Mucosa of rectum (tissue), 2 donors: ENCODE results near the gene ARID4B.

ENCODE experiments used
- H3K27ac ChIP-seq, 2 donors: one replicate each; pipeline ENCODE4 v1.7.0; 2013; ENCODE audit warnings: inconsistent platforms in 2 of 2, low read depth in 2 of 2, low read length in 2 of 2
- H3K27me3 ChIP-seq, 2 donors: one replicate each; pipeline ENCODE4 v1.7.0; 2013; ENCODE audit warnings: low read length in 2 of 2; ENCODE audit not compliant: control insufficient read depth in 2 of 2, insufficient read depth in 2 of 2
- H3K36me3 ChIP-seq, 2 donors: one replicate each; pipeline ENCODE4 v1.7.0; 2013; ENCODE audit warnings: low read length in 2 of 2; ENCODE audit not compliant: control insufficient read depth in 2 of 2, insufficient read depth in 2 of 2
- H3K4me1 ChIP-seq, 2 donors: one replicate each; pipeline ENCODE4 v1.7.0; 2013; ENCODE audit warnings: low read length in 2 of 2, mild to moderate bottlenecking in 1 of 2; ENCODE audit not compliant: control insufficient read depth in 2 of 2, insufficient read depth in 2 of 2
- H3K4me3 ChIP-seq, 2 donors: one replicate each; pipeline ENCODE4 v1.7.0; 2013; ENCODE audit warnings: low read length in 2 of 2
- H3K9ac ChIP-seq, 2 donors: one replicate each; pipeline ENCODE4 v1.7.0; 2013; ENCODE audit warnings: low read length in 2 of 2, low read depth in 1 of 2, mild to moderate bottlenecking in 1 of 2
- H3K9me3 ChIP-seq, 2 donors: one replicate each; pipeline ENCODE4 v1.7.0; 2013; ENCODE audit warnings: low read length in 2 of 2; ENCODE audit not compliant: control insufficient read depth in 2 of 2
- donor health status: healthy.
- donor health status: Normal muscosa, but diverticular disease.

The ARID4B gene

DNA sequence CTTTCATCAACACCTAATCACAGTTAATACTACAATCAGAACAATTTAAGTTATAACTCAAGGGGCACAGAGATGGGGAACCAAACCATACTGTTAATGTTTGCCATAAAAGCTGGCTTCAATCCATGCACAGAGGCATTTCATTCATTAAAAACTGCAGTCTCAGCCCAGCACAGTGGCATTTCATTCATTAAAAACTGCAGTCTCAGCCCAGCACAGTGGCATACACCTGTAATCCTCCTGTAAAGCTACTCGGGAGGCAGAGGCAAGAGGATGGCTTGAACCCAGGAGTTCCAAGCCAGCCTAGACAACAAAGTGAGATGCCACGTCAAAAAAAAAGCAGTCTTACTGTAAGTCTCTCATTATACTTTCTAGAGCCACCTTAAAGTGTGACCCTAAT, 29.2 kb downstream of the ARID4B start:
- Histone ChIP-seq H3K36me3 (no peaks in the 10 kb centered on the region), H3K27ac (no peak overlapping the region), H3K9me3 (no peaks in the 10 kb centered on the region), H3K9ac (no peak overlapping the region), H3K4me1 (peaks cover 0 to 2% of the 10 kb centered on the region in 2 donors), H3K27me3 (no peaks in the 10 kb centered on the region), H3K4me3 (no peak overlapping the region)

DNA sequence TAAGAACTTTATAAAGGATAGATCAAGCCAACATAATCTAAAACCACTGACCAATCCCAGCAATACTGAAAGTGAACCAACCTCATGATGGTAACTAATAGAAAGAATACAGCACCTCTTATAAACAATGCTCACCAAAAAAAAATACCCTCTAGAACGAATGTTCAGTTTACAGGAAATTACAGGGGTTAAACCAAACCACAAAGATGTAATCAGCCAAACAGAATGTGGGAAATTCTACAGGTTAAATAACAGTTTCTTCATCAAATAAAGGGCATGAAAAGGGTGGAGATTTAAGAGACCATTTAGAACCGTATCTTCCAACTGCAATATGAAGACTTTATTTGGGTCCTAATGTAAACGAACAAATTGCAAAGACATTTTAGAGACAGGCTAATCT, 30.4 kb downstream of the ARID4B start:
- Histone ChIP-seq H3K27ac (no peak overlapping the region), H3K9me3 (no peaks in the 10 kb centered on the region), H3K36me3 (no peaks in the 10 kb centered on the region), H3K4me1 (peaks cover 2% of the 10 kb centered on the region in 2 donors), H3K9ac (no peak overlapping the region), H3K27me3 (no peaks in the 10 kb centered on the region), H3K4me3 (no peak overlapping the region)

DNA sequence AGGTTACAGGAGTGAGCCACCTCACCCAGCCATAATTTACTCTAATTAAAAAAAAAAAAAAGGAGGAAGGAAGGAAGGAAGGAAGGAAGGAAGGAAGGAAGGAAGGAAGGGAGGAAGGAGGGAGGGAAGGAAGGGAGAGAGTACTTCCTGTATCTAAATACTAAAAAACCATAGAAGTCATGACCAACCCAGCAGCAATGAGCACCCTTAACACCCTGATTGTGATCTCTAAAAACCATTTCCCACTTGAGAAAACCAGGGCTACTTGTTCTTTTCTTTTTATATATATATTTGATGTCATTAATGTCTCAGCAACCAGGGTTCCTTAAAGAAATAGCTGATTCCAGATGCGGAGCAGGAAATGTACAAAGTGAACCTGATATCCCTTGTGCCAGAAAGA, 31.2 kb downstream of the ARID4B start:
- Histone ChIP-seq H3K36me3 (no peaks in the 10 kb centered on the region), H3K9me3 (no peaks in the 10 kb centered on the region), H3K4me3 (no peak overlapping the region), H3K4me1 (peaks cover 2% of the 10 kb centered on the region in 2 donors), H3K27ac (no peak overlapping the region), H3K27me3 (no peaks in the 10 kb centered on the region), H3K9ac (no peak overlapping the region)

DNA sequence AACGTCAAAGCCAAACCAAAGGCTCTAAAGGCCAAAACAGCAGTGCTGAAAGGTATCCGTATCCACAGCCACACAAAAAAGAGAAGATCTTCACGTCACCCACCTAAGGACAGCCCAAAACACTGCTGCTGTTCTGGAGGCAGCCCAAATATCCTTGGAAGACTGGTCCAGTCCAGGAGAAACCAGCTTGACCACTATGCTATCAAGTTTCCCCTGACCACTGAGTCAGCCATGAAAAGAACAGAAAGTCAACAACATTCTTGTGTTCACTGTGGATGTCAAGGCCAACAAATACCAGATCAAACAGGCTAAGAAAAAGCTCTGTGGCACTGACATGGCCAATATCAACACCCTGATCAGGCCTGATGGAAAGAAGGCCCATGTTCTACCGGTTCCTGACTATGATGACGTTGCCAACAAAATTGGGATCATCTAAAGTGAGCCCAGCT, 32.1 kb downstream of the ARID4B start:
- Histone ChIP-seq H3K27ac (no peak overlapping the region), H3K4me3 (no peak overlapping the region), H3K27me3 (no peaks in the 10 kb centered on the region), H3K4me1 (peaks cover 2 to 6% of the 10 kb centered on the region in 2 donors), H3K9ac (no peak overlapping the region), H3K9me3 (no peaks in the 10 kb centered on the region), H3K36me3 (no peaks in the 10 kb centered on the region)

DNA sequence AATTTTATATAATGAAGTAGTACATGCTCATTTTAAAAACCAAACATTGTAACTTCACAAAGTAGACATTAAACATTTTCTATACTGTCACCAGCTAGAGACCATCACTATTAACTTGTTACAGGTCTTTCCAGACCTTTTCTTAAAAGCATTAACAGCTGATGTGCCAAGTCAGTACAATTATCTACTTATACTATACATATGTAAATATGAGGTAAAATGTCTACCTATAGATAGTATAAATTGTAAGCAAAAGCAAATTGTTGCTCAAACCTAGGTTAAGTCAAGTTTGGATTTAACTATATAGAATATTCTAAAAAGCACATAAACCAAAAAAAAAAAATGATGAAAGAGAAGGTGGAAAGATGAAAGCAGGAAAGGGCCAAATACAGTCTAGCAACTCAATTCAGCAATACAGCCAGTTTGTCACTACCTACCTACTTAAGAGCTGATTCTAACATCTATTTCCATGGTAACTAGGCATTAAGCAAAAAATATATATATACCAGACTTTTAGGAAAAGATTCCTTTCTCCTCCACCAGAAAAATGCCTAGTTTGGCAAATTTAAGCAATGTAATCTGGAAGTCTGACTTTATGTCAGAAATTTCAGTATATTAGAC, 34.5 kb downstream of the ARID4B start:
- H3K36me3 ChIP-seq = no peaks in the 10 kb centered on the region
- H3K27me3 ChIP-seq = no peaks in the 10 kb centered on the region
- no peak overlapping the region for H3K27ac ChIP-seq
- H3K4me1 ChIP-seq = peaks cover 2 to 4% of the 10 kb centered on the region in 2 donors
- no peak overlapping the region for H3K4me3 ChIP-seq
- H3K9me3 ChIP-seq = no peaks in the 10 kb centered on the region
- no peak overlapping the region for H3K9ac ChIP-seq

DNA sequence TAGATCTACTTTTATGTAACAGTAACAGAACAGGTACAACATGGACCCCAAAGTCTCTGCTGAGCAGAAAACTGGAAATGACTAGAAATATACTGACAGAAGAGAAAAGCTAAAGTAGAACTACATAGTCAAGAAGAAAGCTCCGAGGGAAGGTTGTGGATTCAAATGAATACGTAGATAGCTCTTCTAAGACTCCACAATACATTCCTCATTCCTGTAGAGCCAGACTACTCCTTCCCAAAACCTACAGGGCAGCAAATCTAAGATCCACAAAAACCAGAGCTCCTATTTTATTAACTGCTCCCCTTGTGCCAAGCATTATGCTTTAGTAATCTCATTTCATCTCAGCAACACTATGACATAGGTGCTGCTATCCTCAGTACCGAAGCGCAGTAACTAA, 35.2 kb downstream of the ARID4B start:
- Histone ChIP-seq H3K9ac (no peak overlapping the region), H3K9me3 (no peaks in the 10 kb centered on the region), H3K27ac (no peak overlapping the region), H3K27me3 (no peaks in the 10 kb centered on the region), H3K4me1 (peaks cover 2 to 4% of the 10 kb centered on the region in 2 donors), H3K36me3 (no peaks in the 10 kb centered on the region), H3K4me3 (no peak overlapping the region)

DNA sequence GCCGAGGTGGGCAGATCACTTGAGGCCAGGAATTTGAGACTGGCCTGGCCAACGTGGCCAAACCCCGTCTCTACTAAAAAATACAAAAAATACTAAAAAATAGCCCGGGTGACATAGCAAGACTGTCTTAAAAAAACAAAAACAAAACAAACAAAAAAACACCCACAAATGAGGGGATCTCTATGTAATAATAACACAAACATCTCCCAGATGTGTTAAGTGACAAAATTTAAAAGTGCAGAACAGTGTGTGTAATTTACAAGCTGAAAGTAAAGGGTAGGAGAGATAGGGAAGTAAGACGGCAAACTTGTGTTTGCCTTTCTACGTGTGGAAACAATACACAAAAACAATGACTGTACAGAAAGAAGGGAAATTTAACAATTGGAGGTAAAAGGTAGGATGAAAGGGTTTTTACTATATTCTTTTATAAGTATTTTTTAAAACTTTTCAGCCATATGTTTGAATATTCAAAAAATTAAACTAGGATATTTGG, 36.3 kb downstream of the ARID4B start:
- no peak overlapping the region for H3K27ac ChIP-seq
- no peak overlapping the region for H3K4me3 ChIP-seq
- H3K9me3 ChIP-seq = no peaks in the 10 kb centered on the region
- no peaks in the 10 kb centered on the region for H3K27me3 ChIP-seq
- H3K9ac ChIP-seq = no peak overlapping the region
- peaks cover 2 to 4% of the 10 kb centered on the region in 2 donors for H3K4me1 ChIP-seq
- H3K36me3 ChIP-seq = no peaks in the 10 kb centered on the region

DNA sequence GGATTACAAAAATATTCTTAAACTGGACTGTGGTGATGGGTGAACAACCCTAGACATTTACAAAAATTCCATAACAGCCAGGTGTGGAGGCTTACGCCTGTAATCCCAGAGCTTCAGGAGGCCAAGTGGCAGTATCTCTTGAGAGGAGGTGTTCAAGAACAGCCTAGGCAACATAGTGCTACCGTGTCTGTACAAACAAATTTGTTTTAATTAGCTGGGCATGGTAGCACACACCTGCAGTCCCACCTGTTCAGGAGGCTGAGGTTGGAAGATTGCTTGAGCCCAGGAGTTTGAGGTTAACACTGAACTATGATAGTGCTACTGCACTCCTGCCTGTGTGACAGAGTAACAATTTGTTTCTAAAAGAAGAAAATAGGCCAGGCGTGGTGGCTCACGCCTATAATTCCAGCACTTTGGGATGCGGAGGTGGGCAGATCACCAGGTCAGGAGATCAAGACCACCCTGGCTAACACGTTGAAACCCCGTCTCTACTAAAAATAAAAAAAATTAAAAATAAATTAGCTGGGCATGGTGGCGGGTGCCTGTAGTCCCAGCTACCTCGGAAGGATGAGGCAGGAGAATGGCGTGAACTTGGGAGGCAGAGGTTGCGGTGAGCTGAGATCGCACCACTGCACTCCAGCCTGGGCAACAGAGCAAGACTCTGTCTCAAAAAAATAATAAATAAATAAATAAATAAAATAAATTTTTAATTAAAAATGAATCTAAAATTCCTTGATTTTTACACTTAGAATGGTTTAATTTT, 37.1 kb downstream of the ARID4B start:
- Histone ChIP-seq H3K9me3 (no peaks in the 10 kb centered on the region), H3K27ac (no peak overlapping the region), H3K36me3 (no peaks in the 10 kb centered on the region), H3K4me3 (no peak overlapping the region), H3K9ac (no peak overlapping the region), H3K27me3 (no peaks in the 10 kb centered on the region), H3K4me1 (peaks cover 2 to 4% of the 10 kb centered on the region in 2 donors)

DNA sequence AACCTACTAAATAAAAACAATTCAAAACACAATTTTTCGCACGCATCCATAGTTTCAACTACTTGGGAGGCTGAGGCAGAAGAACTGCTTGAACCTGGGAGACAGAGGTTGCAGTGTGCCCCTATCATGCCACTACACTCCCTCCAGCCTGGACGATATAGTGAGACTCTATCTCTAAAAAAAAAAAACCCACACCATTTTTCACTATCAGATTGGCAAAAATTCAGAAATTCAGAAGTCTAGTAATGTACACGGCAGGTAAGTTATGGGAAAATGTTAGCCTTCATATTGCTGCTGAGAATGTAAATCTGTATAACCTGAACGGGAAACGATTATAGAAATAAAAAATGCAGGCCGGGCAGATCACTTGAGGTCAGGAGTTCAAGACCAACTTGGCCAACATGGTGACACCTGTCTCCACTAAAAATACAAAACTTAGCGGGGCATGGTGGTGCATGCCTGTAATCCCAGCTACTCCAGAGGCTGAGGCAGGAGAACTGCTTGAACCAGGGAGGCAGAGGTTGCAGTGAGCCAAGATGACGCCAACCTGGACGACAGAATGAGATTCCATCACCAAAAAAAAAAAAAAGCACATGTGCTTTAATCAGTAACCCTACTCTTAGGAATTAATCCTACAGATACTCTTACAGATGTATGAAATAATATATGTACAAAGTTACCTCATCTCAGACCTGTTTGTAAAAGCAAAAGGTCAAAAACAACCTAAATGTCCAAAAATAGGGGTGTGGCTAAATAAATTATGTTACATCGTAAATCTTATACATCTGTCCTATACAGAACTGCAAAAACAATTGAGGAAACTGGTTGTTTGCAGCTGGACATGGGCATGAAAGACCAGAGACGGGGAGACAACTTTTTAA, 37.9 kb downstream of the ARID4B start:
- Histone ChIP-seq H3K36me3 (no peaks in the 10 kb centered on the region), H3K27me3 (no peaks in the 10 kb centered on the region), H3K9me3 (no peaks in the 10 kb centered on the region), H3K27ac (no peak overlapping the region), H3K4me1 (peaks cover 2 to 4% of the 10 kb centered on the region in 2 donors), H3K9ac (no peak overlapping the region), H3K4me3 (no peak overlapping the region)
